Regular cardiac myocyte (primary cell): ENCODE results near the gene ZNF334. TPM values are rescaled to one million over a fixed set of nuclear protein-coding genes. Genes with fewer than 3 reads are reported as not detected.

ENCODE experiments used
- total RNA-seq: library from RNA; depleted of rRNA; stranded (reverse); fragments of >200 nt; gene quantifications from 2 replicates; pipeline ENCODE4 v1.2.3, GENCODE V29; 2014

ZNF334 gene
- 2.5 and 3.1 TPM in 2 replicates for total RNA-seq

GRCh38 chr20:46512943-46513844, at the start of gene ZNF334:
TSS of gene ZNF334 (minus strand) at chr20:46513559. CDS start at chr20:46512102, 1,457 bp downstream.

GRCh38 chr20:46550461-46550860, 37.1 kb upstream of the ZNF334 start, which contains the start of gene OCSTAMP:
TSS of gene OCSTAMP (minus strand) at chr20:46550654. CDS start at chr20:46550560, 94 bp downstream.

Other genes starting within 250 kb of the ZNF334 start
- gene CDH22, start 205.1 kb downstream of the ZNF334 start, total RNA-seq, result not detected in 2 replicates
- gene ELMO2, start 106.9 kb downstream of the ZNF334 start, total RNA-seq, result 32.1 and 38.3 TPM in 2 replicates
- not detected in 2 replicates for gene OCSTAMP, start 37.1 kb upstream of the ZNF334 start, total RNA-seq
- 0.38 and 2.3 TPM in 2 replicates for gene SLC13A3, start 137.9 kb upstream of the ZNF334 start, total RNA-seq
- gene TP53RK, start 175.9 kb upstream of the ZNF334 start, total RNA-seq, result 13.2 and 17.4 TPM in 2 replicates
- gene SLC2A10, start 196.1 kb upstream of the ZNF334 start, total RNA-seq, result 32.2 and 49.3 TPM in 2 replicates